GM18508 (cell line): ENCODE data around the gene TOMM34.

ENCODE experiments used
- ATAC-seq: cut with Tn5 transposase; IDR thresholded peaks from one replicate; pipeline ENCODE4 v1.9.1; 2021; ENCODE audit warnings: moderate number of reproducible peaks; ENCODE audit not compliant: insufficient read depth, unreplicated experiment

Gene TOMM34

GRCh38 chr20:44960103-44960852, at the start of gene TOMM34:
TOMM34 (minus strand) TSS chr20:44960397; CDS start chr20:44960333, 64 bp downstream.
- no peak for ATAC-seq

GRCh38 chr20:45008521-45009049, 48.4 kb upstream of the TOMM34 start:
- no peak for ATAC-seq

GRCh38 chr20:44997668-44998067, 37.5 kb upstream of the TOMM34 start:
- no peak for ATAC-seq

- no peak for ATAC-seq
These were observed 37.0 kb upstream of the TOMM34 start for GRCh38 chr20:44997171-44997570.

GRCh38 chr20:44993343-44993742, 33.1 kb upstream of the TOMM34 start:
- ATAC-seq: no peak

GRCh38 chr20:44990957-44991356, 30.8 kb upstream of the TOMM34 start:
- ATAC-seq: no peak

GRCh38 chr20:44990425-44990824, 30.2 kb upstream of the TOMM34 start:
- no peak for ATAC-seq

GRCh38 chr20:44988631-44989171, 28.5 kb upstream of the TOMM34 start:
- no peak for ATAC-seq

- ATAC-seq: no peak
These were observed 23.0 kb upstream of the TOMM34 start for GRCh38 chr20:44983093-44983674.

- no peak for ATAC-seq
These were observed 21.7 kb upstream of the TOMM34 start for GRCh38 chr20:44981736-44982406.

GRCh38 chr20:44979090-44979621, 19.0 kb upstream of the TOMM34 start:
- no peak for ATAC-seq

GRCh38 chr20:44976698-44977097, 16.5 kb upstream of the TOMM34 start:
- no peak for ATAC-seq

- no peak for ATAC-seq
These were observed 12.9 kb upstream of the TOMM34 start for GRCh38 chr20:44973053-44973452.

- ATAC-seq: no peak
These were observed 10.1 kb upstream of the TOMM34 start for GRCh38 chr20:44970243-44970757.

GRCh38 chr20:44969300-44969894, 9.2 kb upstream of the TOMM34 start:
- ATAC-seq: no peak

- no peak for ATAC-seq
These were observed 7.1 kb upstream of the TOMM34 start for GRCh38 chr20:44967207-44967807.

- ATAC-seq: peak; percentile 30
These were observed 6.1 kb upstream of the TOMM34 start, which contains the start of gene STK4 for GRCh38 chr20:44966030-44966961. STK4 (plus strand) TSS chr20:44966512; CDS start chr20:44966569, 57 bp downstream.

GRCh38 chr20:44965651-44966029, 5.4 kb upstream of the TOMM34 start:
- no peak for ATAC-seq
